ENCODE results near the gene FBXW12. TPM values are rescaled to one million over a fixed set of nuclear protein-coding genes. Genes with fewer than 3 reads are reported as not detected.

Gene FBXW12
- total and polyA plus RNA-seq, 2 of the 8 experiments (the other 6 are each of a cell fraction or from before 2014, with no cell fraction given) = 0.35 to 0.85 TPM

GRCh38 chr3:48345946-48346572, 26.0 kb upstream of the FBXW12 start:
- FAIRE-seq = no peak
- no peak overlapping the region for H2BK20ac ChIP-seq (ENCODE audit: low read length)
- no peaks in the 10 kb centered on the region for H3K27me3 ChIP-seq (replicated peaks in 1 of 4; ENCODE audit: control insufficient read depth in 3 of 4, extremely low read depth in 1 of 4, insufficient read depth in 3 of 4, low read length in 3 of 4)
- H3K36me3 ChIP-seq (ENCODE audit: control insufficient read depth in 2 of 4, insufficient read depth in 4 of 4, low read length in 3 of 4) = no peaks in the 10 kb centered on the region
- DNase-seq (ENCODE audit: low read depth in 1 of 2, low spot score in 2 of 2) = no peak
- H2BK5ac ChIP-seq (ENCODE audit: low read depth, low read length) = no peak overlapping the region
- H3K23me2 ChIP-seq (ENCODE audit: low read depth, low read length) = no peaks in the 10 kb centered on the region
- H3K14ac ChIP-seq (ENCODE audit: insufficient read length) = no peak overlapping the region
- H3K4me2 ChIP-seq (ENCODE audit: insufficient read depth in 1 of 2, low read depth in 2 of 2, low read length in 2 of 2) = no peak overlapping the region
- no peaks in the 10 kb centered on the region for H4K20me1 ChIP-seq (replicated peaks in 1 of 2; ENCODE audit: control insufficient read depth in 1 of 2, insufficient read depth in 2 of 2, low read length in 2 of 2)
- H4K8ac ChIP-seq (ENCODE audit: extremely low read depth, insufficient read depth, low read length) = no peak overlapping the region
- H3K27ac ChIP-seq (ENCODE audit: low read depth, low read length) = no peak overlapping the region
- no peak overlapping the region for H4K91ac ChIP-seq (replicated peaks; ENCODE audit: insufficient read length, low read length)
- H2BK15ac ChIP-seq (ENCODE audit: low read length) = no peak overlapping the region
- no peaks in the 10 kb centered on the region for H3K79me2 ChIP-seq (ENCODE audit: control insufficient read depth in 1 of 2, insufficient read depth in 2 of 2, low read length in 2 of 2)
- no peak overlapping the region for H3K23ac ChIP-seq (ENCODE audit: insufficient read length)
- H3K9ac ChIP-seq (replicated peaks in 1 of 4; ENCODE audit: extremely low read depth in 1 of 4, low read depth in 3 of 4, low read length in 3 of 4) = no peak overlapping the region
- H3K4ac ChIP-seq (replicated peaks; ENCODE audit: insufficient read length, low read depth, low read length) = no peak overlapping the region
- ChIA-PET CTCF (ENCODE audit: partially characterized antibody) (no interaction called here), POLR2A (ENCODE audit: partially characterized antibody) (interaction anchor here (0.6 to 1.3 kb wide), 3 partner anchors 42 to 99 kb away, joined by 3 to 4 read pairs (median 3); no protein-coding TSS in a partner anchor)
- no peak overlapping the region for H3K56ac ChIP-seq (replicated peaks; ENCODE audit: insufficient read length, low read depth, low read length)
- no peak overlapping the region for H2BK12ac ChIP-seq (ENCODE audit: low read depth, low read length)
- H4K5ac ChIP-seq (ENCODE audit: insufficient read length, low read depth, low read length) = no peak overlapping the region
- 87% methylated on average over 2 of the region's 2 CpGs; no CpG with 5 or more reads in 1 of the 2 experiments for WGBS, 2 experiments (ENCODE audit: extremely low coverage in 1 of 2, insufficient coverage in 1 of 2, insufficient read length in 1 of 2, insufficient replicate concordance in 2 of 2, low coverage in 1 of 2, low lambda C conversion rate in 2 of 2, missing lambda C conversion rate in 1 of 2)
- no peak for TF ChIP-seq ZNF274 (IDR thresholded peaks at IDR 0.05; ENCODE audit: borderline replicate concordance, extremely low read depth, low read length)
- TF ChIP-seq CTBP2 (IDR thresholded peaks at IDR 0.05; ENCODE audit: borderline replicate concordance, insufficient read depth, insufficient read length, low read length) = no peak
- TF ChIP-seq GTF2F1 (IDR thresholded peaks at IDR 0.05; ENCODE audit: borderline replicate concordance, low read depth, low read length) = no peak
- no peak for TF ChIP-seq POU5F1 (IDR thresholded peaks at IDR 0.05; ENCODE audit: low read depth, low read length)
- TF ChIP-seq POLR2AphosphoS5 (IDR thresholded peaks at IDR 0.05; ENCODE audit: low read depth, low read length) = no peak
- no peak for TF ChIP-seq TEAD4 (IDR thresholded peaks at IDR 0.05; ENCODE audit: low read depth, low read length)
- no peak for TF ChIP-seq NRF1 (IDR thresholded peaks at IDR 0.05; ENCODE audit: low read depth, low read length)
- no peak for TF ChIP-seq ATF3 (IDR thresholded peaks at IDR 0.05; ENCODE audit: insufficient read depth, low read depth, low read length)
- TF ChIP-seq JUN (IDR thresholded peaks at IDR 0.05; ENCODE audit: low read depth, low read length) = no peak
- H3K4me1 ChIP-seq (replicated peaks in 1 of 4; ENCODE audit: control insufficient read depth in 3 of 4, insufficient read depth in 4 of 4, low read length in 3 of 4) = no peaks in the 10 kb centered on the region
- no peak overlapping the region for H2AFZ ChIP-seq (ENCODE audit: low read length)
- H2BK120ac ChIP-seq (replicated peaks; ENCODE audit: low read depth, low read length) = no peak overlapping the region
- H3K18ac ChIP-seq (ENCODE audit: extremely low read depth, low read length) = no peak overlapping the region
- H3K4me3 ChIP-seq (ENCODE audit: extremely low read depth in 1 of 4, insufficient read depth in 2 of 4, low read depth in 3 of 4, low read length in 4 of 4) = no peak overlapping the region
- no peak overlapping the region for H2AK5ac ChIP-seq (ENCODE audit: low read depth, low read length)
- H3K79me1 ChIP-seq (ENCODE audit: low read depth, low read length) = no peaks in the 10 kb centered on the region
- H3K9me3 ChIP-seq (ENCODE audit: insufficient read depth in 2 of 2, low read depth in 1 of 2, low read length in 1 of 2) = no peaks in the 10 kb centered on the region

All from H1 (cell line).